Progenitor cell of endocrine pancreas (in vitro differentiated cells): Measurements from ENCODE around the gene KCNJ9. TPM values are rescaled to one million over a fixed set of nuclear protein-coding genes. Genes with fewer than 3 reads are reported as not detected.

Source experiments
- DNase-seq: peaks from one replicate; pipeline ENCODE4 v3.0.0; 2021; ENCODE audit warnings: low spot score; ENCODE audit not compliant: unreplicated experiment
- H3K27ac Mint-ChIP-seq: 2 replicates; pipeline ENCODE4 v1.8.0; 2021; ENCODE audit warnings: mild to moderate bottlenecking, moderate library complexity, mixed read lengths
- H3K27me3 Mint-ChIP-seq: 2 replicates; pipeline ENCODE4 v1.8.0; 2021; ENCODE audit warnings: mixed read lengths
- H3K36me3 Mint-ChIP-seq: 2 replicates; pipeline ENCODE4 v1.8.0; 2022; ENCODE audit warnings: mixed read lengths; ENCODE audit not compliant: insufficient read depth
- H3K4me1 Mint-ChIP-seq: 2 replicates; pipeline ENCODE4 v1.8.0; 2021; ENCODE audit warnings: low read depth, mixed read lengths
- H3K4me3 Mint-ChIP-seq: 2 replicates; pipeline ENCODE4 v1.8.0; 2021; ENCODE audit warnings: low read depth, mild to moderate bottlenecking, moderate library complexity, mixed read lengths
- H3K9me3 Mint-ChIP-seq: 2 replicates; pipeline ENCODE4 v1.8.0; 2021; ENCODE audit warnings: low read depth, mixed read lengths
- total RNA-seq: library from RNA; stranded (reverse); gene quantifications from 2 replicates; pipeline ENCODE4 v1.2.1, GENCODE V29; 2021
- TF ChIP-seq, protein P1 (sequence below): fragments of 200-600 bp; sonication (generic); IDR thresholded peaks from one replicate; pipeline ENCODE4 v1.5.0; 2021; ENCODE audit warnings: antibody characterized with exemption, mild to moderate bottlenecking; ENCODE audit not compliant: unreplicated experiment

KCNJ9 gene
- total RNA-seq, 1 donor from 2014 or later, result not detected

DNA sequence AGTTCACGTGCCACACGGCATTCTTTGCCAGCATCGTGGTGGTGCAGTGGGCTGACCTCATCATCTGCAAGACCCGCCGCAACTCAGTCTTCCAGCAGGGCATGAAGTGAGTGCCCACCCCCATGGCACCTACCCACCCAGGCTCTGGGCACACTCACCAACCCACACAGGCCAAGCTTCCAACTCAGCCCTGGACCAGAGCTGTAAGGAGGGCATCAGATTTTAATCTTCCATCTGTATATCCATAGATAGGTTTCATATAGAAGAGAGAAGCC lies 55.5 kb downstream of the KCNJ9 start:
- no peaks in the 10 kb centered on the region for H3K36me3 Mint-ChIP-seq

DNA sequence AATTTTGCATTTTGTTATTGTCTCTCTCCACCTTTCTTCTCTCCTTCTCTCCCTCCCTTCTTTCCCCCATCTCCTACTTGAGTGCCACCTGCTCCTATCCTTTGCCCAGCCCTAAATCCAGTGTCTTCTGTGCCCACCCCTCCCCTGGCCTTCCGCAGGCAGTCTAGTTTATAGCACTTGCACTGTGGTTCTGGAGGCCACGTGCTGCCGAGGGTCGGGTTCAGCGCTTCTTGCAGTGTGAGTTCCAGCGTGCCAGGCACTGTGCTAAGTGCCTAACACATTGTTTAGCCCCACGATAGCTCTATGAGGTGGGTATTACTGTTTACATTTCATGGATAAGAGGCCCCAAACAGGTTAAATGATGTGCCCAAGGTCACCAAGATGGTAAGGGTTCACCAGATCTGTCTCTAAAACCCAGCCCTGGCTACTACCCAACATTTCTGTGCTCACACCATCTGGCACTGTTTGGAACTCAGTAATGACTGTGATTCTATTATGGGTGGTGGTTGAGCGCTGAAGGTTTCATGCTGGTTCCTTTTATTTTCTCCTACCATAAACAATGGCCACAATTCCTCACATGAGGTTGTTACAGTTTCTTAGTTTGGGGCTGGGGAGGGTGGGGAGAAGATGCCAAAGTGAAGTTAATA lies 56.0 kb downstream of the KCNJ9 start:
- Mint-ChIP-seq H3K4me3 (no peak overlapping the region), H3K4me1 (no peaks in the 10 kb centered on the region), H3K9me3 (no peaks in the 10 kb centered on the region), H3K36me3 (no peaks in the 10 kb centered on the region), H3K27me3 (peaks cover 27% of the 10 kb centered on the region), H3K27ac (peak overlapping the region; percentile 43)
- TF ChIP-seq, protein P1, sequence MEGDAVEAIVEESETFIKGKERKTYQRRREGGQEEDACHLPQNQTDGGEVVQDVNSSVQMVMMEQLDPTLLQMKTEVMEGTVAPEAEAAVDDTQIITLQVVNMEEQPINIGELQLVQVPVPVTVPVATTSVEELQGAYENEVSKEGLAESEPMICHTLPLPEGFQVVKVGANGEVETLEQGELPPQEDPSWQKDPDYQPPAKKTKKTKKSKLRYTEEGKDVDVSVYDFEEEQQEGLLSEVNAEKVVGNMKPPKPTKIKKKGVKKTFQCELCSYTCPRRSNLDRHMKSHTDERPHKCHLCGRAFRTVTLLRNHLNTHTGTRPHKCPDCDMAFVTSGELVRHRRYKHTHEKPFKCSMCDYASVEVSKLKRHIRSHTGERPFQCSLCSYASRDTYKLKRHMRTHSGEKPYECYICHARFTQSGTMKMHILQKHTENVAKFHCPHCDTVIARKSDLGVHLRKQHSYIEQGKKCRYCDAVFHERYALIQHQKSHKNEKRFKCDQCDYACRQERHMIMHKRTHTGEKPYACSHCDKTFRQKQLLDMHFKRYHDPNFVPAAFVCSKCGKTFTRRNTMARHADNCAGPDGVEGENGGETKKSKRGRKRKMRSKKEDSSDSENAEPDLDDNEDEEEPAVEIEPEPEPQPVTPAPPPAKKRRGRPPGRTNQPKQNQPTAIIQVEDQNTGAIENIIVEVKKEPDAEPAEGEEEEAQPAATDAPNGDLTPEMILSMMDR, result no peak
- DNase-seq, result no peak

More for the DNA sequence above, 55.5 kb downstream of the KCNJ9 start:
- DNase-seq, result no peak
- TF ChIP-seq, protein P1, result no peak
- peak overlapping the region; percentile 43 for H3K27ac Mint-ChIP-seq
- H3K4me3 Mint-ChIP-seq, result no peak overlapping the region
- H3K4me1 Mint-ChIP-seq, result no peaks in the 10 kb centered on the region
- no peaks in the 10 kb centered on the region for H3K9me3 Mint-ChIP-seq
- H3K27me3 Mint-ChIP-seq, result peaks cover 23% of the 10 kb centered on the region

DNA sequence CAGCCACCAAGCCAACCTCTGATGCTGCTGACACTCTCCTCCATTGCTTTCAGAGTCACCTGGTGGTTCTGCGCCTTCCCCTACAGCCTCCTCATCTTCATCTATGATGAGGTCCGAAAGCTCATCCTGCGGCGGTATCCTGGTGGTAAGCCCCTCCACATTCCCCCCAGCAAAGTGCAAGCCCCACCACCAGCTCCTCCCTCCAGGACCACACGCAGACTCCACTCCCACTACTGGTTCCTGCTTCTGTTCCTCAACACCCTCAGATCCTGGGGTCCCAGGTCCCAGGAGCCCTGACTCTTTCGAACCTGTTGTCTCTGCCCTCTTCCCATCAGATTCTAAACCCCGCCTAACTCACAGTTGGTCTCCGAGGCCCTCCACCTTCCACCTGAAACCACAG lies 58.5 kb downstream of the KCNJ9 start:
- Mint-ChIP-seq H3K4me1 (no peaks in the 10 kb centered on the region), H3K27ac (no peak overlapping the region), H3K4me3 (no peak overlapping the region), H3K9me3 (no peaks in the 10 kb centered on the region), H3K27me3 (peaks cover 18% of the 10 kb centered on the region), H3K36me3 (no peaks in the 10 kb centered on the region)
- no peak for DNase-seq
- TF ChIP-seq, protein P1, result no peak

Other genes starting within 250 kb of the KCNJ9 start
- gene VSIG8, start 218.9 kb upstream of the KCNJ9 start, total RNA-seq, result 0.20 TPM in 1 of 2 replicates, not detected in the other
- 0.74 and 1.0 TPM in 2 replicates for gene CFAP45, start 181.4 kb upstream of the KCNJ9 start, total RNA-seq
- 153 and 159 TPM in 2 replicates for gene TAGLN2, start 156.0 kb upstream of the KCNJ9 start, total RNA-seq
- 68.2 and 68.6 TPM in 2 replicates for gene IGSF9, start 135.9 kb upstream of the KCNJ9 start, total RNA-seq
- not detected in 2 replicates for gene SLAMF9, start 127.3 kb upstream of the KCNJ9 start, total RNA-seq
- gene PIGM, start 49.5 kb upstream of the KCNJ9 start, total RNA-seq, result 11.4 and 12.2 TPM in 2 replicates
- gene KCNJ10, start 11.4 kb upstream of the KCNJ9 start, total RNA-seq, result 0.09 and 0.12 TPM in 2 replicates
- gene IGSF8, start 17.1 kb downstream of the KCNJ9 start, total RNA-seq, result 39.4 and 40.0 TPM in 2 replicates
- 0.11 TPM in 1 of 2 replicates, not detected in the other for gene ATP1A2, start 34.2 kb downstream of the KCNJ9 start, total RNA-seq
- gene ATP1A4, start 70.1 kb downstream of the KCNJ9 start, total RNA-seq, result not detected in 2 replicates
- gene CASQ1, start 109.0 kb downstream of the KCNJ9 start, total RNA-seq, result not detected in 2 replicates
- 31.2 and 37.6 TPM in 2 replicates for gene PEA15, start 123.8 kb downstream of the KCNJ9 start, total RNA-seq
- 167 and 172 TPM in 2 replicates for gene DCAF8, start 181.0 kb downstream of the KCNJ9 start, total RNA-seq
- 73.8 and 74.8 TPM in 2 replicates for gene PEX19, start 203.6 kb downstream of the KCNJ9 start, total RNA-seq